ENCODE results near the gene HSF4. TPM values are rescaled to one million over a fixed set of nuclear protein-coding genes. Genes with fewer than 3 reads are reported as not detected.

The HSF4 gene
- total RNA-seq, 1 donor, result 5.8 TPM

DNA sequence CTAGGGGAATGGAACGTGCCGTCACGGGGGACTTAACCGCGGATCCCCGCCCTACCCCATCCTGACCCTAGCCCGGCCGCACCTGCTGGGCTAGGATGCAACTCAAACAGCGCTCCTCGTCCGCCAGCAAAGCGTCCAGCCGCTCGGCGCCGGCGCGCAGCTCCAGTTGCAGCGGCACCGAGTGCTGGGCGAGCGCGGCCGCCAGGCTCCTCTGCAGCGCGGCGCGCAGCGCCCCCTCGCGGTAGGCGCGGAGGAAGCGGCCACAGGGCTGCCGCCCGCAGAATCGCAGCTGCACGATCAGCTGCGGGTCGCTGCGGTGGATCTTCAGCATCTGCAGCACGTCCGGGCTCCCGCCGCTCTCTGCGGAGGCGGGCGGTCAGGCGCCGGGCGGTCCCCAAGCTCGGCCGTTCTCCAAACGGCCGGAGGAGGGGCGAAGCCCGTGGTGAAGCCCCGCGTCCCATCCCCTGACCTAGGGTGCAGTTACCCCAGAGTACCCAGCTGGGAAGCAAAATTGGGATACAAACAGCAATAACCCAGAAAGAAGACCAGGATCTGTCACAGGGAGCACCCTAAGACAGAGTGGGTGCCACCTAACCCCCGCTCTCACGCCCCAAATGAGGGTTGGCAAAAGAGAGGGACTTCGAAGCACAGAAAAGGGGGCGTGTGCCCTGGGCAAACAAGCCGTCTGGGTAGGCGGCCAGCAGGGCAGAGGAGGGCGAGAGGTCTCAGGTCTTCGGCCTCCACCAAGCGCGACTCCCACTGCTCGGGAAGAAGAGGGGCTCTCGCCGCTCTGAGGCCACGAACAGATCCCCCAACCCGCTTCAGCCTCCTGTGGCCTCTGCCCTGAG, 9.0 kb upstream of the HSF4 start:
- no peak overlapping the region for H2AFZ ChIP-seq (ENCODE audit: low read length)
- TF ChIP-seq CTCF (IDR thresholded peaks at IDR 0.05; ENCODE audit: extremely low read depth, low read depth, low read length), result peak; percentile 74
- peaks cover 4% of the 10 kb centered on the region for H3K79me2 ChIP-seq (ENCODE audit: insufficient read depth, low read length)
- peak overlapping the region; percentile 47 for H3K4me3 ChIP-seq (ENCODE audit: insufficient read depth, low read length)
- H3K4me2 ChIP-seq (ENCODE audit: insufficient read depth, low read length), result peak overlapping the region; percentile 79
- peak; percentile 100 for DNase-seq (ENCODE audit: insufficient read length, low spot score, missing footprints)
- peaks cover 6% of the 10 kb centered on the region for H3K36me3 ChIP-seq (ENCODE audit: insufficient read depth, low read length)
- H3K4me1 ChIP-seq (ENCODE audit: insufficient read depth, low read length), result peaks cover 6% of the 10 kb centered on the region
- no peaks in the 10 kb centered on the region for H3K9me3 ChIP-seq (ENCODE audit: low read depth, low read length)
- no peaks in the 10 kb centered on the region for H3K27me3 ChIP-seq (ENCODE audit: insufficient read depth, low read length)
- H4K20me1 ChIP-seq (ENCODE audit: insufficient read depth, low read length), result peaks cover 35% of the 10 kb centered on the region
- no peak overlapping the region for H3K27ac ChIP-seq (ENCODE audit: low read depth, low read length)

GRCh38 chr16:67156143-67156844, 8.3 kb upstream of the HSF4 start:
- TF ChIP-seq CTCF (IDR thresholded peaks at IDR 0.05; ENCODE audit: extremely low read depth, low read depth, low read length), result no peak
- no peaks in the 10 kb centered on the region for H3K9me3 ChIP-seq (ENCODE audit: low read depth, low read length)
- DNase-seq (ENCODE audit: insufficient read length, low spot score, missing footprints), result peak; percentile 75
- peaks cover 10% of the 10 kb centered on the region for H3K4me1 ChIP-seq (ENCODE audit: insufficient read depth, low read length)
- H3K27me3 ChIP-seq (ENCODE audit: insufficient read depth, low read length), result no peaks in the 10 kb centered on the region
- no peak overlapping the region for H3K27ac ChIP-seq (ENCODE audit: low read depth, low read length)
- peaks cover 35% of the 10 kb centered on the region for H4K20me1 ChIP-seq (ENCODE audit: insufficient read depth, low read length)
- peaks cover 4% of the 10 kb centered on the region for H3K79me2 ChIP-seq (ENCODE audit: insufficient read depth, low read length)
- no peak overlapping the region for H3K4me3 ChIP-seq (ENCODE audit: insufficient read depth, low read length)
- H2AFZ ChIP-seq (ENCODE audit: low read length), result no peak overlapping the region
- peaks cover 6% of the 10 kb centered on the region for H3K36me3 ChIP-seq (ENCODE audit: insufficient read depth, low read length)
- no peak overlapping the region for H3K4me2 ChIP-seq (ENCODE audit: insufficient read depth, low read length)

DNA sequence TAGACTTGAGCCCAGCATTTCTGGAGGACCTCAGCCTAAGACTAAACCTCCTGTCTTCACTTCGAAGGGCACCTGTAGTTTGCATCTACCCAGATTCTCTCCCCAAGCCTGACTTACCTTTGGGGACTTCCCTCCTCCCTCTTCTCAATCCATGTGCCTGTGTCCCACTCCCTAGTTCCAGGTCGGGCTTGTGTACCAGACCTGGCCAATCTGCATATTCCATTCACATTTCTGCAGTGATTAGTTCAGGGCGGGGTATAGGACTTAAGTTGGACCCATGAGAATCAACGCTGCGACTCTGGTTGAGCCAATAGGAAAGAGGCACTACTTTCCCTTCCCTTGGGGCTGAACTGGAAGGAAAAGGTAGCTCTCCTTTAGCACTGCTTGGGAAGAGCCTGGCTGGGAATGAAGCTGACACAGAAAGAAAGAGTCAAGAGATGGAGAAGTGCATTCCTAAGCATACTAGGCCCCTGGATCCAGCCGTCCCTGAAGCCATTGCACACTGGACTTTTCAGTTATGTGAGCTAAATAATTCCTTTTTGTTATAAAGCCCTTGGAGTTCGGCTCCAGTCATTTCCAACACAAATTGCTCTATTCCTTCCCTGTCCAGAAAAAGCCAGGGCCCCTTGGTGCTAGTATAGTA, 7.3 kb upstream of the HSF4 start:
- no peak for TF ChIP-seq CTCF (IDR thresholded peaks at IDR 0.05; ENCODE audit: extremely low read depth, low read depth, low read length)
- Histone ChIP-seq H3K4me3 (ENCODE audit: insufficient read depth, low read length) (no peak overlapping the region), H3K79me2 (ENCODE audit: insufficient read depth, low read length) (peaks cover 4% of the 10 kb centered on the region), H3K4me2 (ENCODE audit: insufficient read depth, low read length) (no peak overlapping the region), H3K36me3 (ENCODE audit: insufficient read depth, low read length) (peaks cover 6% of the 10 kb centered on the region), H4K20me1 (ENCODE audit: insufficient read depth, low read length) (peaks cover 40% of the 10 kb centered on the region), H3K27ac (ENCODE audit: low read depth, low read length) (no peak overlapping the region), H3K4me1 (ENCODE audit: insufficient read depth, low read length) (peaks cover 11% of the 10 kb centered on the region), H2AFZ (ENCODE audit: low read length) (no peak overlapping the region), H3K27me3 (ENCODE audit: insufficient read depth, low read length) (peaks cover under 1% of the 10 kb centered on the region), H3K9me3 (ENCODE audit: low read depth, low read length) (no peaks in the 10 kb centered on the region)
- DNase-seq (ENCODE audit: insufficient read length, low spot score, missing footprints), result peak; percentile 68

Data from osteoblast (primary cell).